Motor neuron (in vitro differentiated cells): ENCODE measurements around the gene CHI3L1. TPM values are rescaled to one million over a fixed set of nuclear protein-coding genes. Genes with fewer than 3 reads are reported as not detected.
A peak's percentile ranks its signal among the peaks of the same experiment; 100 is the strongest.

Experiments
- ATAC-seq, 8 experiments: fragments of 200-7000 bp; cut with Tn5 transposase; replicated peaks in 6 of 8; 2 replicates each; pipeline ENCODE4 v1.8.0; 2021; ENCODE audit warnings: mild to moderate bottlenecking in 8 of 8, moderate library complexity in 8 of 8
- H3K27ac ChIP-seq, 2 donors: fragments of 250-450 bp; sonication (Bioruptor Pico); 2 replicates each; pipeline ENCODE4 v1.9.0; 2021; ENCODE audit warnings: antibody characterized with exemption in 2 of 2, mild to moderate bottlenecking in 2 of 2, moderate library complexity in 1 of 2
- H3K4me1 ChIP-seq, 2 donors: fragments of 250-450 bp; sonication (Bioruptor Pico); replicated peaks in 1 of 2; 2 replicates each; pipeline ENCODE4 v1.6.1; 2021; ENCODE audit warnings: antibody characterized with exemption in 2 of 2, mild to moderate bottlenecking in 2 of 2, moderate library complexity in 1 of 2
- H3K4me3 ChIP-seq, 5 donors: fragments of 250-450 bp; sonication (Bioruptor Pico); 2 replicates each; pipeline ENCODE4 v1.9.0; 2021; ENCODE audit warnings: antibody characterized with exemption in 5 of 5, mild to moderate bottlenecking in 5 of 5, moderate library complexity in 4 of 5
- WGBS, 10 experiments: fragments of 450-650 bp; shearing (Covaris generic); methylation state at CpG; one replicate each; pipeline ENCODE4 v1.0.0; 2022; 5-methylcytosine and 5-hydroxymethylcytosine counted together
- in situ Hi-C, 9 experiments: fragments of 400-800 bp; cut with MboI; loops; one replicate each; pipeline ENCODE4 v1.15.0; 2021; ENCODE audit warnings: low sequenced_read_pairs in 9 of 9, low pct_unique_long_range_greater_than_20kb in 2 of 9; ENCODE audit not compliant: unreplicated experiment in 9 of 9
- total RNA-seq, 8 experiments: library from RNA; unstranded; fragments of 300-600 nt; gene quantifications; 2 replicates each; pipeline versions ENCODE4 v1.2.3 to v1.2.4, GENCODE V29; 2022

The CHI3L1 gene
- total RNA-seq, 8 experiments from 2014 or later, result 0.32 to 16.6 (median 1.4) TPM; not detected in 3

DNA sequence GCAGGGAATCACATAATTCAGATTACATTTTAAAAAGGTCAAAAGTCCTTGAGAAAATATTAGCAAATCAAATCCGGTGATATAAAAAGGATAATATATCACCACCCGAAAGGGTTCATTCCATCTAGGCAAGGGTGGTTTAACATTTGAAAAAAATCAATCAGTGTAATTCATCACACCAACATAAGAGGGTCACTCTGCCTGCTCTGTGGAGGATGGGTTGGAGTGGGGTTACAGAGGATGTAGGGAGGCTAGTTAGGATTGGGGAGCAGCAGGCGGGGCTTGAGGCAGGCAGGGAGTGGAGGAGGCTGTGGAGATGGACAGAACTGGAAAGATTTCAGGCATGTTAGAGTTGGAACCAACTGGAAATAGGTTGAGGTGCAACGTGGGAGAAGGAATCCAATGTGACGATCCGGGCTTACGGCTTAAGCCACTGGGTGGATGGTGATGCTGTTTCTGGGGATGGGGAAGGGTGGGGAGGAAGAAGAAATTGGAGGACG is 46.5 kb downstream of the CHI3L1 start:
- no peak overlapping the region for H3K4me3 ChIP-seq
- H3K27ac ChIP-seq, result peak overlapping the region in 1 of 2 donors; percentile 42
- in situ Hi-C loops, result no loop called here
- 58 to 97% (median 89%) methylated on average over 3 to 8 of the region's 8 CpGs; no CpG with 5 or more reads in 1 of the 10 experiments for WGBS, 10 experiments
- peak in 4 of 8 experiments; percentile 38 to 70 (median 60) for ATAC-seq
- H3K4me1 ChIP-seq, result peaks cover 22 to 24% of the 10 kb centered on the region in 2 donors

DNA sequence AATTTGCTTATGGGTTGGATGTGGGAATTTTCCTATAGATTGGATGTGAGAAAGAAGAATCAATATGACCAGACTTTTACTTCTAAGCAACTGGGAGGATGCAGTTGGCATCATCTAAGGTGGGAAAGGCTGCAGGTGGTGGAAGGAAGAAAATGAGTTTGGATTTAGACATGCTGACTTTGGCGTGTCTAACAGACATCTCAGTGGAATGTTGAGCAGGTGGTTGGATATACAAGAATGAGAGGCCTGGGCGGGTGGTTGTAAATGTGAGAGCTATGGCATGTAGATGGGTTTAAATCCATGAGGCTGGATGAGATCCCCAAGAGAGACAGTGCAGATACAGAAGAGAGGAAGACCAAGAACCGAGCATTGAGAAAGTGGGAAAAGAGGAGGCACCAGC is 48.4 kb downstream of the CHI3L1 start:
- in situ Hi-C loops, result no loop called here
- no peak for ATAC-seq
- 56 to 100% (median 93%) methylated on average over 1 to 3 of the region's 3 CpGs; no CpG with 5 or more reads in 1 of the 10 experiments for WGBS, 10 experiments
- Histone ChIP-seq H3K4me1 (peaks cover 17 to 24% of the 10 kb centered on the region in 2 donors), H3K27ac (no peak overlapping the region), H3K4me3 (no peak overlapping the region)

DNA sequence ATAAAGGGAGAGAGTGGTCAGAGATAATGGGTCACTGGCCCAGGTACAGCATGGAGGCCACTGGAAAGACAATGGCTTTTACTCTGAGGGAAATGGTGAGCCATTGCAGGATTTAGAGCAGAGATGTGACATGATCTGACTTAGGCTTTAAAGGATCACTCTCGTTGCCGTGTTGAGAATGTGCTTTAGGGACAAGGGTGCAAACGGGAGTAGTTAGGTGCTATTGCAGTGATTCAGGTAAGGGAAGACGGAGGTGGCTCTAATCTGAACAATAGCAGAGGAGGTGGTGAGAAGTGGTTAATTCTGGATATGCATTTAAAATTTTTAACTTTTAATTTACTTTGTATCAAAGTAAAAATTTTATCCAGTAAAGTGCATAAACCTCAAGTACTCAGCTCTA is 49.2 kb downstream of the CHI3L1 start:
- Histone ChIP-seq H3K4me1 (peaks cover 17 to 24% of the 10 kb centered on the region in 2 donors), H3K27ac (no peak overlapping the region), H3K4me3 (no peak overlapping the region)
- 64 to 100% (median 86%) methylated on average over 1 to 4 of the region's 4 CpGs; no CpG with 5 or more reads in 2 of the 10 experiments for WGBS, 10 experiments
- ATAC-seq, result no peak
- in situ Hi-C loops, result no loop called here

DNA sequence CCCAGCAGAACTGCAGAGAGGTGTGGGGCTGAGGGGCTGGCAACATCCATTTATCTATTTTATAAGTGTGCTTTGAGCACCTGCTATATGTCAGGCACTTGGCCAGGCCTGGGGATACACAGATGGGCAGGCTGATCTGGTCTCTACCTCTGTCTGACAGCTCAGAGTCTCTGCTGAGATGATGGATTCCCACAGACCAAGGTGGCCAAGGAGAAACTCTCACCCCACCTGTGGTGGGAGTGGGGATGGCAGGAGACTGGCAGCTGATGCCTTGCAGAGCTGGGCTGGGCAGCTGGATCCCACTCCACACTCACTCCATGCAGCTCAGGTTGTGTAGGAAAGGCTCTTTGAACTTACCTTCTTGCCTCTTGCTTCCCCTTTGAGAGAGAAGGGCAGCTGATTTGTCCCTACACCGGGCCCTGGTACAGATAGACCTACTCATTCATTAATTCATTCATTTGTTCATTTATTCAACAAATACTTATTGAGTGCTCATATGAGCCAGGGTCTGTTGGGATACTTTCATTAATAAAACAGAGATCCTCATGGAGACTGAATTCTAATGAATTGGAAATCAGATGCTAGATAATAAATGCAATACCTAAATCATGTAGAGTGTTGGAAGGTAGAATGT is 50.0 kb downstream of the CHI3L1 start:
- H3K27ac ChIP-seq, result no peak overlapping the region
- no peak overlapping the region for H3K4me3 ChIP-seq
- in situ Hi-C loops, result no loop called here
- ATAC-seq, result no peak
- H3K4me1 ChIP-seq, result peaks cover 17 to 22% of the 10 kb centered on the region in 2 donors
- WGBS, 10 experiments, result 80 to 100% (median 100%) methylated on average over 1 of the region's 1 CpG; no CpG with 5 or more reads in 6 of the 10 experiments

DNA sequence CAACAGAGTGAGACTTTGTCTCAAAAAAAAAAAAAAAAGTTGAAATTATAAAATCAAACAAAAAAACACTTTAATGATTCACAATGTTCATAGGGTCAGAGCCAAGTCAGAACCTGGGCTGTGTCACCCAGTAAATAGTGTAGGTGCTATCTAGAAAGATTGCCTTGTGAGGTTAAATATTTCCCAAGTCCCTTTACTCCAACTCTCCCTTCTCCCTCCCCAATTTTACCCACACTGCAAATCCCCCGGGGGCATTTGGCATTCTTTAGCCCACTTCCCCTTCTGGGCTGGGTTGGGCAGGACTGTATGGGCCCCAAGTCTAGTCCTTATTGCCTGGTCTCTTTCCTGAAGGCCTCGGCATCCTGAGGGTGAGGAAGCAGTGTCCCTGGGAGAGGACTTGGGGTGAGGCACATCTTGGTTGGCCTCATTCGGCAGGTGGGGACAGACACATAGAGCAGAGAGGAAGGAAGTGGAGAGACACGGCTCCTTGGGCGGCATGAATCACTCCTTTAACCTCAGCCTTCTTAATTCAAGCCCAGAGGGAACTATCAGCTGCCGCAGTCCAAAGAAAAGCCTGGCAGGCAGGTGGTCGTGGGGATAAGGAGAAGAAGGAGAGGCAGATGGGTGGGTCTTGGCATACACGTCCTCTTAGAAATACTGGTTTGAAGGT is 50.7 kb downstream of the CHI3L1 start:
- in situ Hi-C loops, result no loop called here
- no peak overlapping the region for H3K4me3 ChIP-seq
- H3K4me1 ChIP-seq, result peaks cover 13 to 15% of the 10 kb centered on the region in 2 donors
- peak in 1 of 8 experiments; percentile 2 for ATAC-seq
- WGBS, 10 experiments, result 50 to 86% (median 63%) methylated on average over 1 to 6 of the region's 8 CpGs; no CpG with 5 or more reads in 3 of the 10 experiments
- no peak overlapping the region for H3K27ac ChIP-seq

DNA sequence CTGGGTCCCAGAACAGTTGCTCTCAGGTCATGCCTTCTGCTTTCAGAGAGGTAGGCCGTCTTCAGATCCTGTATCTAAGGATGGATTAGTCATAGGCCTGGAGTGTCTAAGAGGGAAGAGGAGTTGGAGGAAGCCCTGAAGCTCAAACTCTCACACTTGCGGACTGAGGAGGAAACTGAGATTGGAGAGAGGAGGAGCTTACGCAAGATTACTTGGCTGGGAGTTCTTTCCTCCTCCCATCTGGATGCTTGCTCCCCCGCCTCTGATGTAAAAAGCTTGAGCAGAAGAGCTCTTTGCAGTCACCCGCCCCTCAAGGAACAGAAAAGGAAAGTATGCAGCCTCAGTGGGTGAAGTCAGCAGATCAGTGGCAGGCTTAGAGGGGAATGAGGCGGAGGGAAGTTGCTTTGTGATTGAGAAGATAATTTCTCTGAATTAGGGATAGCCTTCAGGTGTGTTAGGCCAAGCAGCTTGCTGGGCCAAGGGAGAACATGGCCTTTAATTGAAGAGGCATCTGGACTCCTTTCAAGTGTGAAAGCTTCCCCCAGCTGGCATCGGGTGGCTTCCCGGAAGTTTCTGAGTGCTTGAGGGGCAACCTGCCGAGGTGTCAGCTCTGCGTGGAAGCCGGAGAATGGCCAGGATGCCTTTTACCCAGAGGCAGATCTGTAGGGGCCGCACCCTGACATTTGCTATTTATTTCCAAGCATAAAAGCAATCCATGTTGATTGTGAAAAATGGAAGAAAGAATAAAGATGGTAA is 52.4 kb downstream of the CHI3L1 start:
- peak in 3 of 8 experiments; percentile 68 to 86 (median 73) for ATAC-seq
- Histone ChIP-seq H3K27ac (no peak overlapping the region), H3K4me1 (peaks cover 3% of the 10 kb centered on the region in 2 donors), H3K4me3 (no peak overlapping the region)
- in situ Hi-C loops, result no loop called here
- WGBS, 10 experiments, result 38 to 100% (median 79%) methylated on average over 2 to 12 of the region's 12 CpGs; no CpG with 5 or more reads in 2 of the 10 experiments

DNA sequence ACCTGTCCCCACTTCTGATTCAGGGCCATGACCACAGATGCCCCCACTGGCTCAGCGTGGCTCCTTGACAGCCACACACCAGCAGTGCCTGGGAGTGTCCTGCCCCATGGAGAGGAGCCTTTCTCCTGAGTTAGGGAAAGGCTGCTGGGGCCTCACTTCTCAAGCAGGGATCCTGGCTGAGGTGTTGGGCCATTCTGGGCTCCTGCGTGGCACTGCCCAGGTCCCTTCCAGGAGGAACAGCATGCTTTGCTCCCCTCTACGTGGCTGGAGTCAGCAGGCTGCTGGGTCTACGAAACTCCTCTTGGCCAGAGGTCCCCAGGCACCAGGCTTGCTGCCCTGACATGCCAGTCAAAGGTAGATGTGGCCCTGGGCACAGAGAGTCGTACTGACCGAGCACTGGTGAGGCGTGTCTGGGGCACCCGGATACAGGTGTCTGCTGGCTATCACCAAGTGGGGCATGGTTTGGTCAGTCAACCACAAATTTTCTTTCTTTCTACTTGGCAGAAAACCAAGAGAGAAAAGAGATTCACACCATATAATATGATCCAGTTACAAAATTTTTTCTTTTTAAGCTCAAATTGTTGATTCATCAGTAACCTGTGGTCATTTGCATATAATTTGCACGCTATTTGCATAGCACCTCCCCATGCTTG is 54.8 kb downstream of the CHI3L1 start:
- Histone ChIP-seq H3K27ac (no peak overlapping the region), H3K4me3 (no peak overlapping the region), H3K4me1 (peaks cover 16 to 20% of the 10 kb centered on the region in 2 donors)
- no peak for ATAC-seq
- in situ Hi-C loops, result no loop called here
- WGBS, 10 experiments, result 0 to 92% (median 86%) methylated on average over 1 to 7 of the region's 9 CpGs; no CpG with 5 or more reads in 1 of the 10 experiments

DNA sequence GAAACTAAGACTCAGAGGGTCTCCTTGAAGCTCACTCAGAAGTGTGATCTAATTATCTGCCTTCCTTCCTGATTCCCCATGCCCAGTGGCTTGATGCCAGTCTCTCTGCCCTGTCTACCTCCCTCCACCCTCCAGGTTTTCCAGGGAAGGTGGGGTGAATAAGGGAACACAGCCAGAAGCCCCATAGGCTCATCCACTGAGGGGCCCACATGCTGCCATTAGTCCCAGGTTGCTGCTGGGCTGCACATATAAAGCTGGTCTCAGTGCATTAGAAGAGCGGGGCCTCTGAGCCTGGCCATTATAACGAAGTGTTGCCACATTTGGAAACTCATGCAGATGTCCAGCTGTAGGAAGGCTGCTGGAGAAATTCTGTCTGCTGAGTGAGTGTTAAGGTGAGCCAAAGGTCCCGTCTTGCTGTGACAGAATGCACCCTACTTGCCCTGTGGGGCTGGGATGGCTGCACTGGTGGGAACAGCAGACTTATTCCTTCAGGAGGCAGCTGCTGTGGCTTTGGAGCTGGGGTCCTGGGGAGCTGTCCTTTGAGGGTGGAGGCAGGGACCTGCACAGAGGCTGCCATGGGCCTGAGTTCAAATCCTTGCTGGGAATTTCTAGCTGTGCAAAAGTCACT is 56.0 kb downstream of the CHI3L1 start:
- H3K4me1 ChIP-seq, result peaks cover 19 to 23% of the 10 kb centered on the region in 2 donors
- no peak overlapping the region for H3K27ac ChIP-seq
- in situ Hi-C loops, result no loop called here
- ATAC-seq, result no peak
- WGBS, 10 experiments, result 60 to 100% (median 76%) methylated on average over 1 to 3 of the region's 3 CpGs; no CpG with 5 or more reads in 5 of the 10 experiments
- no peak overlapping the region for H3K4me3 ChIP-seq

DNA sequence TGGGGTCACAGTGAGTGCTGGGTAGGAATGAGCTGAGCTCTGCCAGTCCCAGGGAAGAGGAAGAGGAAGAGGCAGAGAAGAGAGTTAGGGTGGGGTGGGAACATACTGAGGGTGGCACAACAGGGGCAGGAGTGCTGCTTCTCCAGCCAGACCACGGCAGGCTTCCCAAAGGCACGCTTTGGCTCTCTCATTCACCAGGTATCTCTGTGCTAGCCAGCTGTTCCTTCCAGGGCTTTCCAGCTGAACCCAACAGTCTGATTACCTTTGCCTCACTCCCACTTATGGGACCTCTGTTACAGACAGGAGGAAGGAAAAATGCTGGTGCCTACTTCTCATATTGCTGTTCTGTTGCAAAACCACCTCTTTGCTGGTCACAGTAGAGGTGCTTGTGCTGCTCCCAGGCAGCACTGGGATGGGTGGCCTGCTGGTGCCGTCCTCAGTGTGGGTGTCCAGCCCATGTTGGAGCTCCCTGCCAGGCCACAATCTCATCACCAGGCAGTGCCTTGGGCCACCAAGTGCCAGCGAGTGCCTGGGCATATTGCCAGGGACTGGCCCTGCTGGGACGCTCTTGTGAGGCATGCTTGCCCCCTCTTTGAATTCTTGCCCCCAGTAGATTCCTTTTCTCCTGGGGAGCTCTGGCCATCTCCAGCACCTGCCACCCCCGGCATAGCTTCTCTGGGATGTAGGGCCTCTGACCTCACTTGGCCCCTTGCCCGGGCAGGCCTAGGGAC is 56.8 kb downstream of the CHI3L1 start:
- H3K4me3 ChIP-seq, result no peak overlapping the region
- 0 to 83% (median 54%) methylated on average over 1 to 5 of the region's 7 CpGs; no CpG with 5 or more reads in 2 of the 10 experiments for WGBS, 10 experiments
- in situ Hi-C loops, result loop anchor here in 1 of 9 experiments (10.0 kb wide), 1 partner anchor 85 kb away; no protein-coding TSS in a partner anchor
- no peak for ATAC-seq
- H3K4me1 ChIP-seq, result peaks cover 19 to 23% of the 10 kb centered on the region in 2 donors
- no peak overlapping the region for H3K27ac ChIP-seq
